Lower leg skin (tissue), 4 donors: ENCODE data around the gene PXK. TPM values are rescaled to one million over a fixed set of nuclear protein-coding genes. Genes with fewer than 3 reads are reported as not detected.

ENCODE experiments used
- DNase-seq, 2 donors: peaks; one replicate each; pipeline ENCODE4 v3.0.0-alpha.2; 2019; ENCODE audit warnings: low spot score in 2 of 2
- H3K4me3 ChIP-seq: fragments of 200-600 bp; sonication (generic); 2 replicates; pipeline ENCODE4 v1.5.1; 2017; ENCODE audit warnings: mild to moderate bottlenecking, low read depth; ENCODE audit not compliant: poor library complexity, severe bottlenecking
- CTCF ChIP-seq, 3 donors: fragments of 450-650 bp; IDR thresholded peaks; one replicate each; pipeline ENCODE4 v1.5.1; 2016; ENCODE audit warnings: antibody characterized with exemption in 3 of 3, mild to moderate bottlenecking in 3 of 3, moderate library complexity in 2 of 3
- POLR2A ChIP-seq, 2 donors: fragments of 450-650 bp; IDR thresholded peaks; one replicate each; pipeline ENCODE4 v1.6.1; 2016 to 2017; ENCODE audit warnings: antibody characterized with exemption in 2 of 2, mild to moderate bottlenecking in 1 of 2, moderate library complexity in 1 of 2
- WGBS, 2 donors: methylation state at CpG; one replicate each; pipeline ENCODE4 v1.1.5; 2018; 5-methylcytosine and 5-hydroxymethylcytosine counted together
- intact Hi-C: fragments of 100-400 bp; cut with DNase I; formaldehyde crosslinking; loops from one replicate; pipeline ENCODE4 v1.15.0; 2023; ENCODE audit warnings: low total_unique reads
- total RNA-seq, 4 donors: library from RNA; depleted of rRNA; stranded (reverse); fragments of >200 nt; gene quantifications; one replicate each; pipeline ENCODE4 v1.1.0, GENCODE V29; 2016

PXK gene
- total RNA-seq, 4 donors from 2014 or later, result 19.4 to 27.7 (median 23.9) TPM

- WGBS, 2 donors, result 91 to 94% methylated on average over 10 of the region's 10 CpGs
- intact Hi-C loops, result no loop called here
- TF ChIP-seq CTCF (IDR thresholded peaks at IDR 0.05), result no peak
- no peak for TF ChIP-seq POLR2A (IDR thresholded peaks at IDR 0.05)
- DNase-seq, result no peak
- H3K4me3 ChIP-seq, result no peak overlapping the region
Observed at GRCh38 chr3:58370407-58370806, 37.7 kb downstream of the PXK start.

GRCh38 chr3:58371754-58372153 is 39.1 kb downstream of the PXK start:
- TF ChIP-seq CTCF (IDR thresholded peaks at IDR 0.05) (no peak), POLR2A (IDR thresholded peaks at IDR 0.05) (no peak)
- intact Hi-C loops, result no loop called here

GRCh38 chr3:58375254-58375653 is 42.6 kb downstream of the PXK start:
- 83 to 88% methylated on average over 5 of the region's 5 CpGs for WGBS, 2 donors
- no peak overlapping the region for H3K4me3 ChIP-seq
- intact Hi-C loops, result no loop called here
- TF ChIP-seq CTCF (IDR thresholded peaks at IDR 0.05) (no peak), POLR2A (IDR thresholded peaks at IDR 0.05) (no peak)
- DNase-seq, result no peak

More at GRCh38 chr3:58371754-58372153, 39.1 kb downstream of the PXK start:
- DNase-seq, result no peak
- H3K4me3 ChIP-seq, result no peak overlapping the region

GRCh38 chr3:58377168-58377567 is 44.5 kb downstream of the PXK start:
- no peak overlapping the region for H3K4me3 ChIP-seq
- no peak for DNase-seq
- intact Hi-C loops, result no loop called here
- WGBS, 2 donors, result 93 to 94% methylated on average over 5 of the region's 5 CpGs
- TF ChIP-seq POLR2A (IDR thresholded peaks at IDR 0.05), result no peak
- no peak for TF ChIP-seq CTCF (IDR thresholded peaks at IDR 0.05)

GRCh38 chr3:58377750-58378149 is 45.1 kb downstream of the PXK start:
- DNase-seq, result no peak
- TF ChIP-seq POLR2A (IDR thresholded peaks at IDR 0.05) (no peak), CTCF (IDR thresholded peaks at IDR 0.05) (no peak)
- intact Hi-C loops, result no loop called here
- 95 to 96% methylated on average over 4 of the region's 4 CpGs for WGBS, 2 donors
- H3K4me3 ChIP-seq, result no peak overlapping the region

- TF ChIP-seq POLR2A (IDR thresholded peaks at IDR 0.05) (no peak), CTCF (IDR thresholded peaks at IDR 0.05) (no peak)
- 90 to 91% methylated on average over 4 of the region's 4 CpGs for WGBS, 2 donors
- intact Hi-C loops, result no loop called here
- no peak for DNase-seq
- no peak overlapping the region for H3K4me3 ChIP-seq
Observed at GRCh38 chr3:58379351-58380073, 46.8 kb downstream of the PXK start.
